ENCODE measurements around the gene TPRG1.
A peak's percentile ranks its signal among the peaks of the same experiment; 100 is the strongest.

Gene TPRG1

GRCh38 chr3:189148081-189148507 is 23.7 kb upstream of the TPRG1 start:
- Mint-ChIP-seq H3K4me1 (peaks cover 16% of the 10 kb centered on the region), H3K9me3 (no peaks in the 10 kb centered on the region), H3K27me3 (no peaks in the 10 kb centered on the region), H3K27ac (no peak overlapping the region), H3K4me3 (no peak overlapping the region)
- DNase-seq (peak; percentile 57 to 58), ATAC-seq (peak; percentile 62)

GRCh38 chr3:189149203-189149602 is 22.6 kb upstream of the TPRG1 start:
- H3K4me3 Mint-ChIP-seq, result no peak overlapping the region
- no peak for DNase-seq
- ATAC-seq, result no peak
- H3K4me1 Mint-ChIP-seq, result peaks cover 9% of the 10 kb centered on the region
- H3K27ac Mint-ChIP-seq, result no peak overlapping the region
- H3K9me3 Mint-ChIP-seq, result no peaks in the 10 kb centered on the region
- H3K27me3 Mint-ChIP-seq, result no peaks in the 10 kb centered on the region

- DNase-seq, result no peak
- Mint-ChIP-seq H3K4me3 (no peak overlapping the region), H3K27me3 (peaks cover 11% of the 10 kb centered on the region), H3K27ac (no peak overlapping the region), H3K9me3 (no peaks in the 10 kb centered on the region), H3K4me1 (no peaks in the 10 kb centered on the region)
- no peak for ATAC-seq
These were observed 14.4 kb upstream of the TPRG1 start for GRCh38 chr3:189157232-189158007.

GRCh38 chr3:189158034-189158433 is 13.7 kb upstream of the TPRG1 start:
- H3K27ac Mint-ChIP-seq, result no peak overlapping the region
- H3K4me1 Mint-ChIP-seq, result no peaks in the 10 kb centered on the region
- H3K4me3 Mint-ChIP-seq, result no peak overlapping the region
- H3K27me3 Mint-ChIP-seq, result peaks cover 11% of the 10 kb centered on the region
- H3K9me3 Mint-ChIP-seq, result no peaks in the 10 kb centered on the region
- DNase-seq (no peak), ATAC-seq (peak; percentile 75)

- no peak overlapping the region for H3K4me3 Mint-ChIP-seq
- no peaks in the 10 kb centered on the region for H3K4me1 Mint-ChIP-seq
- H3K9me3 Mint-ChIP-seq, result no peaks in the 10 kb centered on the region
- ATAC-seq (no peak), DNase-seq (no peak)
- H3K27me3 Mint-ChIP-seq, result peaks cover 11% of the 10 kb centered on the region
- no peak overlapping the region for H3K27ac Mint-ChIP-seq
These were observed 11.1 kb upstream of the TPRG1 start for GRCh38 chr3:189160519-189161309.

- peaks cover 10% of the 10 kb centered on the region for H3K4me1 Mint-ChIP-seq
- no peak overlapping the region for H3K27ac Mint-ChIP-seq
- DNase-seq (no peak), ATAC-seq (no peak)
- H3K4me3 Mint-ChIP-seq, result no peak overlapping the region
- H3K9me3 Mint-ChIP-seq, result no peaks in the 10 kb centered on the region
- peaks cover 9% of the 10 kb centered on the region for H3K27me3 Mint-ChIP-seq
These were observed 6.6 kb upstream of the TPRG1 start for GRCh38 chr3:189165092-189165612.

- no peaks in the 10 kb centered on the region for H3K27me3 Mint-ChIP-seq
- peaks cover 10% of the 10 kb centered on the region for H3K4me1 Mint-ChIP-seq
- no peak for ATAC-seq
- no peak for DNase-seq
- H3K4me3 Mint-ChIP-seq, result no peak overlapping the region
- H3K27ac Mint-ChIP-seq, result no peak overlapping the region
- no peaks in the 10 kb centered on the region for H3K9me3 Mint-ChIP-seq
These were observed 5.5 kb upstream of the TPRG1 start for GRCh38 chr3:189166321-189166720.

GRCh38 chr3:189167027-189167766 is 4.6 kb upstream of the TPRG1 start:
- Mint-ChIP-seq H3K4me1 (peaks cover 18% of the 10 kb centered on the region), H3K27ac (peak overlapping the region in 1 of 2 donors; percentile 67), H3K9me3 (no peaks in the 10 kb centered on the region), H3K4me3 (no peak overlapping the region), H3K27me3 (no peaks in the 10 kb centered on the region)
- ATAC-seq (no peak), DNase-seq (no peak)

- DNase-seq (no peak), ATAC-seq (no peak)
- no peaks in the 10 kb centered on the region for H3K27me3 Mint-ChIP-seq
- H3K4me3 Mint-ChIP-seq, result no peak overlapping the region
- H3K27ac Mint-ChIP-seq, result no peak overlapping the region
- H3K4me1 Mint-ChIP-seq, result peaks cover 30% of the 10 kb centered on the region
- H3K9me3 Mint-ChIP-seq, result no peaks in the 10 kb centered on the region
These were observed 3.1 kb upstream of the TPRG1 start for GRCh38 chr3:189168711-189169110.

- ATAC-seq, result no peak
- DNase-seq, result no peak
These were observed 2.0 kb upstream of the TPRG1 start for GRCh38 chr3:189169728-189170127.

GRCh38 chr3:189170559-189170958 is 1.2 kb upstream of the TPRG1 start:
- ATAC-seq (no peak), DNase-seq (no peak)
- Mint-ChIP-seq H3K4me1 (peaks cover 30% of the 10 kb centered on the region), H3K27ac (no peak overlapping the region), H3K27me3 (no peaks in the 10 kb centered on the region), H3K4me3 (no peak overlapping the region), H3K9me3 (no peaks in the 10 kb centered on the region)

More at GRCh38 chr3:189169728-189170127, 2.0 kb upstream of the TPRG1 start:
- Mint-ChIP-seq H3K9me3 (no peaks in the 10 kb centered on the region), H3K4me3 (no peak overlapping the region), H3K4me1 (peaks cover 30% of the 10 kb centered on the region), H3K27me3 (no peaks in the 10 kb centered on the region), H3K27ac (peak overlapping the region in 1 of 2 donors; percentile 68)

GRCh38 chr3:189172668-189173419 is 1.1 kb downstream of the TPRG1 start:
- ATAC-seq (peak; percentile 45), DNase-seq (no peak)
- Mint-ChIP-seq H3K27me3 (no peaks in the 10 kb centered on the region), H3K9me3 (no peaks in the 10 kb centered on the region), H3K4me3 (no peak overlapping the region), H3K27ac (peak overlapping the region in 1 of 2 donors; percentile 17), H3K4me1 (peaks cover 20% of the 10 kb centered on the region)

- H3K4me3 Mint-ChIP-seq, result no peak overlapping the region
- no peaks in the 10 kb centered on the region for H3K4me1 Mint-ChIP-seq
- peaks cover 18 to 32% of the 10 kb centered on the region in 2 donors for H3K9me3 Mint-ChIP-seq
These were observed 12.8 kb downstream of the TPRG1 start for GRCh38 chr3:189184566-189184965.

GRCh38 chr3:189186101-189186500 is 14.3 kb downstream of the TPRG1 start:
- DNase-seq (no peak), ATAC-seq (no peak)
- Mint-ChIP-seq H3K4me1 (no peaks in the 10 kb centered on the region), H3K27ac (no peak overlapping the region), H3K9me3 (peaks cover 18 to 34% of the 10 kb centered on the region in 2 donors), H3K27me3 (no peaks in the 10 kb centered on the region), H3K4me3 (no peak overlapping the region)

More at GRCh38 chr3:189184566-189184965, 12.8 kb downstream of the TPRG1 start:
- no peak for ATAC-seq
- DNase-seq, result no peak
- no peak overlapping the region for H3K27ac Mint-ChIP-seq
- no peaks in the 10 kb centered on the region for H3K27me3 Mint-ChIP-seq

GRCh38 chr3:189188466-189188865 is 16.7 kb downstream of the TPRG1 start:
- Mint-ChIP-seq H3K27me3 (no peaks in the 10 kb centered on the region), H3K4me3 (no peak overlapping the region), H3K9me3 (peaks cover 25 to 38% of the 10 kb centered on the region in 2 donors), H3K27ac (no peak overlapping the region), H3K4me1 (no peaks in the 10 kb centered on the region)
- no peak for ATAC-seq
- DNase-seq, result no peak
